GM10266 (cell line): Measurements from ENCODE around the gene C10orf71.

ENCODE experiments used
- DNase-seq: peaks from one replicate; pipeline ENCODE4 v3.0.0; 2012; ENCODE audit errors: extremely low spot score
- CTCF ChIP-seq: IDR thresholded peaks from 2 replicates; pipeline ENCODE4 v1.5.1; 2012; ENCODE audit warnings: mild to moderate bottlenecking, low read depth; ENCODE audit not compliant: control insufficient read depth, insufficient read depth; ENCODE audit errors: missing control alignments

The C10orf71 gene

DNA sequence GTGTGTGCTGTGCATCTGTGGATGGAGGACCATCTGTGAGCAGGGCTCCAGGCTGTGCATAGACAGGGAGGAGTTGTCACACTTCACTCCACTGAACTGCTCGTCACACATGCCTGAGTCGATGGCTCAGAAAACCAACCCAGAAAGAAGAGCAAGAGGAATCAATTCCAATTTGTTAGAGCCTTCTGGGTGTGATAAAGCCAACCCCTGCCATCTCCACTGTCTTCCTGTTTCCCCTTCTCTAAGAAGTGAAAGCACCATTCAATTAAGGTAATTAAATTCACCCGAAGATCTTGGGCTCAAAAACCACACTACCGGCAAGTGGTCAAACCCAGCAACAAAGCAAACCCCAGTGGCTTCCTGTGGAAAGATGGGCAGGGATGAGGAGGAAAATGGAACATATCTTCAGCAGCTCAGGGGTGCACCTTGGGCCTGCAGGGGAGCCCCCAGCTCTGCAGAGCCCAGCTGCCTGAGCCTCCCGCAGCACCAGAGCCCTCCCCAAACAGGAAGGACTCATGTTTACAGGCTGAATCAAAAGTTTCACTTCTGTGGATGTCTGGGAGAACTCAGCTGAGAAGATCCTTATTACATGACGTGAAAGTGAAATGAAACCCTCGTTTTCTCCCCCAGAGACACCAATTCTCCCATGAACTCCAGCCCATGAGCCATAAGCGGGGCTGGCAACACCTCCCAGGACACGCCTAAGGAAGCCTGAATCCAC, 10.9 kb downstream of the C10orf71 start:
- DNase-seq, result no peak
- no peak for TF ChIP-seq CTCF

DNA sequence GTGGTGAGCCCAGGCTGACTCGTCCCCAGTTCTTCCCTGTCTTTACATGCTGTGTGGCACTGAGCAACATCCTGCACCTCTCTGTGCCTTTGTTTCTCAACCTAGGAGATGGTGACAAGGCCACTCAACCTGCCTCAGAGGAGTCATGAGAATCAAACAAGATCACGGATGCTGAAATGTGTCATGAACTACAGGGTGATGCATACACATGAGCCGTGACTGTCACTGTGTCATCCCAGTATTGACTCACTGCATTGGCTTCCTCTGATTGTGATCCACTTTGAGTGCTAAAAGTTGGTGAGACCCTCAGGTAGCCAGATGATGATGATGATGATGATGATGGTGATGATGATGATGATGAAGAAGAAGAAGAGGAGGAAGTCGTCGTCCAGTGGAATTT, 11.5 kb downstream of the C10orf71 start:
- no peak for DNase-seq
- TF ChIP-seq CTCF, result no peak

- no peak for DNase-seq
- TF ChIP-seq CTCF, result no peak
Observed at GRCh38 chr10:49310901-49311554, 12.1 kb downstream of the C10orf71 start.

DNA sequence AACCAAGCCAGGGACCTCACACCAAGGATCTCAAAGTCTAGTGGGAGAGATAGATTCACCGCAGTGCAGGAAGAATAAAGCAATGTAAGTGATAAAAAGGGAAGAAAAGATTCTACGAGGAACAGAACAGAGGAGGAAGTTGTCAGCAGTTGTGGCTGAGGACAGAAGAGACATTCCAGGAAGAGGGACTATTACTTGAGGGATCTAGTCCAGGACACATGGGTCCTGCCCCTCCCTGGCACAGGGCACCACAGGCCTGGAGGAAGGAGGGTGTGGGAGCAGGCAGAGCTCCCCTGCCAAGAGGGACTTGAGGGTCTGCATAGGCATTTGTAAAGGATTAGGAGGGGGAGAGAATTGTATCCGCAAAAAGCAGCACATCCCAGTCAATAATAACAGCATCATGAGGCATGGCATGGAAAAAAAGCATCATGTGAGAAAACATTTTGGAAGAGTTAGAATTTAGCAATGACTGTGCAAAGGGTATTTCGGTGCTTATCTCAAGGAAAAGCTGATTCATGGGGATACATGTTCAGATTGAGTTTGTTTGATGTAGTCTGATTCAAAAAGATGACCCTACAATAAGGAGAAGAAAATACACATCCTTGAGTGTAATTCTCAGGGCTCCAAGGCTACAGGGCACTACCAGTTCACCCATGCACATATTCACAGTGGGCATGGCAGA, 12.7 kb downstream of the C10orf71 start:
- DNase-seq, result no peak

GRCh38 chr10:49312246-49312869, 13.4 kb downstream of the C10orf71 start:
- no peak for TF ChIP-seq CTCF
- DNase-seq, result no peak

More for the DNA sequence above, 12.7 kb downstream of the C10orf71 start:
- TF ChIP-seq CTCF, result no peak

DNA sequence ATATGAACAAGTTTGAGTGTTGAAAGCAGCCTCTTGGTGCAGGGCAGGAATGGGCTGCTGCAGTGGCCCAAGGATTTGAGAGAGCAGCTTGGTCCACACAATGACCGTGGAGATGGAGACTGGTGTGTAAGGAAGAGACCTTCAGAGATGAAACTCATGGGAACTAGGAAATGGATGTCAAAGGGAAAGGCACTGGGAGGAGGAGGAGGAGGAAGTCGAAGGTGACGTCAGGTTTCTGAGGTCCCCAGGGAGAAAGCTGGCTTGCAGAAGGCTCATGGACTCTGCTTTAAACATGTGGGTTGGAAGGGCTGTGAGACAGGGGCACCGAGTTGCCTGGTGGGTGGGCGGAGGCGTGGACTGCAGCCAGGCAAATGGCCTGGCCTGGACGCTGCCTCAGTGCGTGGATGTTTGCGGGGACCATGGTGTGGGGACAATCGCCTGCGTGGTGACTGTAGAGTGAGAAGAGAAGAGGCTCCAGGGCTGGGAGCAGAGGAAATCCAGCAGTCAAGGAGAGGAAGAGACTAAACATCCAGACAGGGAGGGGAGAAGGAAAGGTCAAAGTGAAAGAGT, 14.6 kb downstream of the C10orf71 start:
- no peak for TF ChIP-seq CTCF
- DNase-seq, result no peak
